ENCODE measurements around the gene STRN. TPM values are rescaled to one million over a fixed set of nuclear protein-coding genes. Genes with fewer than 3 reads are reported as not detected.

STRN gene
- total RNA-seq, 1 donor from 2014 or later = 33.1 TPM

DNA sequence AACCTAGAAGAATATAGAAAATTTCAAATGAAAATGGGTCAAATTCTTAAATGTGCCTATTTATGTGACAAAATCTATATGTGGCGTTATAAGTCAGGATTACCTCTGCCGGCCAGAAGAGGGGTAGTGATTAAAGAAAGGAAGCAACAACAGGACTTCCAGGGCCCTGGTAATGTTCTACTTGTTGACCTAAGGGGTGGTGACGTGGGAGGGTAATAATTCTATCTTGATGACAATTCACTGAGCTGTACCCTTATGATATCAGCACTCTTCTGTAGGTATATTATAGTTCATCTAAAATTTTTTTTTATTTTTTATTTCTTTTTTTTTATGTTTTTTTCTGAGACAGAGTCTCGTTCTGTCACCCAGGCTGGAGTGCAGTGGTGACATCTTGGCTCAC lies 87.9 kb downstream of the STRN start:
- intact Hi-C loops (cut with DNase I) = no loop called here
- DNase-seq = no peak

DNA sequence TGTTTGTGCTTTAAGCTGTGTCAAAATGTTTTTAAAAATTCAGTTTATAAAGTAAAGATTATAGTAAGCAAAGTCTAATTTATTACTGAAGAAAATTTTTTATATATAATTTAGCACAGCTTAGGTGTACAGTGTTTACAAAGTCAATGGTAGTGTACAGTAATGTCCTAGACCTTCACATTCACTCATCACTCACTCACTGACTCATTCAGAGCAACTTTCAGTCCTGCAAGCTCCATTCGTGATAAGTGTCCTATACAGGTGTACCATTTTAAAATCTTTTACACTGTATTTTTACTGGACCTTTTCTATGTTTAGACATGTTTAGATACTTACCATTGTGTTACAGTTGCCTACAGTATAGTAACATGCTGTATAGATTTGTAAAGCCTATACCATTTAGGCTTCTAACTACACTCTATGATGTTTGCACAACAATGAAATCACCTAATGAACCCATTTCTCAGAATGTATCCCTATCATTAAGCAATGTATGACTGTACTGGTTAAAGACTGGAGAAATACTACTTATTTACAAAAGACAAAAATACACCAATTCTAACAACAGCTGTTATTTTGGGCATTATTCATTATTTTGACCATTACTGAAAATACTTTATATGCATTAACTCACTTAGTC lies 95.1 kb downstream of the STRN start:
- no peak overlapping the region for H3K4me3 ChIP-seq
- H3K27ac ChIP-seq = no peak overlapping the region
- ATAC-seq = no peak
- H3K9me3 ChIP-seq = no peaks in the 10 kb centered on the region
- no peak for TF ChIP-seq CTCF (IDR thresholded peaks at IDR 0.05)
- intact Hi-C loops (cut with DNase I) = no loop called here
- H3K27me3 ChIP-seq = no peaks in the 10 kb centered on the region
- peaks cover 49% of the 10 kb centered on the region for H3K36me3 ChIP-seq
- no peaks in the 10 kb centered on the region for H3K4me1 ChIP-seq
- no peak for DNase-seq

More for the DNA sequence above, 87.9 kb downstream of the STRN start:
- no peak overlapping the region for H3K27ac ChIP-seq
- ATAC-seq = no peak
- H3K36me3 ChIP-seq = peaks cover 60% of the 10 kb centered on the region
- TF ChIP-seq CTCF (IDR thresholded peaks at IDR 0.05) = no peak
- H3K4me1 ChIP-seq = no peaks in the 10 kb centered on the region
- H3K9me3 ChIP-seq = no peaks in the 10 kb centered on the region
- H3K4me3 ChIP-seq = no peak overlapping the region
- H3K27me3 ChIP-seq = no peaks in the 10 kb centered on the region

- no peak overlapping the region for H3K27ac ChIP-seq
- H3K4me3 ChIP-seq = no peak overlapping the region
- peaks cover 52% of the 10 kb centered on the region for H3K36me3 ChIP-seq
- ATAC-seq (no peak), DNase-seq (no peak)
- H3K4me1 ChIP-seq = no peaks in the 10 kb centered on the region
- no peaks in the 10 kb centered on the region for H3K27me3 ChIP-seq
- H3K9me3 ChIP-seq = no peaks in the 10 kb centered on the region
- intact Hi-C loops (cut with DNase I) = no loop called here
- no peak for TF ChIP-seq CTCF (IDR thresholded peaks at IDR 0.05)
Observed at GRCh38 chr2:36869606-36870005, 96.7 kb downstream of the STRN start.

DNA sequence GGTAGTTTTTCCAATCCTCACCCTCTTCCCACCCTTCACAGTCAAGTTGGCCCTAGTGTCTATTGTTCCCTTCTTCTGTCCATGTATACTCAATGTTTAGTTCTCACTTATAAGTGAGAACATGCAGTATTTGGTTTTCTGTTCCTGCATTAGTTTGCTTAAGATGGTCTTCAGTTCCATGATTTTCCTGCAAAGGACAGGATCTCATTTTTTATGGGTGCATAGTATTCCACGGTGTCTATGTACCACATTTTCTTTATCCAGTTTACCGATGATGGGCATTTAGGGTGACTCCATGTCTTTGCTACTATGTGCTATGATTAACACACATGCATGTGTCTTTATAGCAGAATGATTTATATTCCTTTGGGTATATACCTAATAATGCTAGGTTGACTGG lies 104.4 kb downstream of the STRN start:
- H3K27me3 ChIP-seq = no peaks in the 10 kb centered on the region
- H3K9me3 ChIP-seq = no peaks in the 10 kb centered on the region
- intact Hi-C loops (cut with DNase I) = no loop called here
- H3K36me3 ChIP-seq = peaks cover 43% of the 10 kb centered on the region
- TF ChIP-seq CTCF (IDR thresholded peaks at IDR 0.05) = no peak
- H3K27ac ChIP-seq = no peak overlapping the region
- no peak for ATAC-seq
- no peak for DNase-seq
- no peak overlapping the region for H3K4me3 ChIP-seq
- no peaks in the 10 kb centered on the region for H3K4me1 ChIP-seq

DNA sequence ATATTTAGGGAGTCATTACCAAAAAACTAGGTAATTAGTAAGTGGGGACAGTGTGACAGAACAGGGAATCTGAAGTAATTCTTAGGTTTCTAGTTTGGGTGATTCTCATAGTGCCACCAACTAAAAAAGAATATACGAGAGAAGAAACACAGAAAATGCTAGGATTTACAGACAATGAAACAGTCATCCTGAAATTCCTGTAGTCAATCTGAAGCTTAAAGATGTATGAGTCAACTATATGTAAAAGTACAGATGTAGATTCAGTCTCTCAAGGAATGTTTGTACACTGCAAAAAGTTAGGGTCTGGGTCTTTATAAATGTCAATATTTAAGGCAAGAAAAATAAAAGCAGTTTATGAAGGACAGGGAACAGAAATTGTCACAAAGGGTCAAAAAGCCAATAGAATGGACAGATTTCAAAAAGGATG lies 107.0 kb downstream of the STRN start:
- no peak overlapping the region for H3K4me3 ChIP-seq
- H3K4me1 ChIP-seq = no peaks in the 10 kb centered on the region
- no peak for TF ChIP-seq CTCF (IDR thresholded peaks at IDR 0.05)
- H3K36me3 ChIP-seq = peaks cover 51% of the 10 kb centered on the region
- H3K9me3 ChIP-seq = no peaks in the 10 kb centered on the region
- intact Hi-C loops (cut with DNase I) = no loop called here
- H3K27me3 ChIP-seq = no peaks in the 10 kb centered on the region
- no peak overlapping the region for H3K27ac ChIP-seq
- ATAC-seq = no peak
- DNase-seq = no peak

Measured in upper lobe of right lung (tissue), 1 donor.